Ectodermal cell (in vitro differentiated cells): ENCODE results near the gene HYAL2.

Experiments
- H3K27ac ChIP-seq: 2 replicates; pipeline ENCODE4 v1.7.0; 2013; ENCODE audit warnings: mild to moderate bottlenecking, low read depth, low read length; ENCODE audit not compliant: insufficient read depth, poor library complexity, severe bottlenecking
- H3K27me3 ChIP-seq: 2 replicates; pipeline ENCODE4 v1.7.0; 2013; ENCODE audit warnings: mild to moderate bottlenecking, low read length; ENCODE audit not compliant: insufficient read depth, control insufficient read depth, poor library complexity, severe bottlenecking
- H3K36me3 ChIP-seq: one replicate; pipeline ENCODE4 v1.7.0; 2013; ENCODE audit warnings: low read length; ENCODE audit not compliant: control insufficient read depth, insufficient read depth
- H3K4me1 ChIP-seq: one replicate; pipeline ENCODE4 v1.7.0; 2013; ENCODE audit warnings: low read length; ENCODE audit not compliant: control insufficient read depth, insufficient read depth
- H3K4me3 ChIP-seq: 2 replicates; pipeline ENCODE4 v1.7.0; 2013; ENCODE audit warnings: low read depth, low read length, control low read depth; ENCODE audit not compliant: insufficient read depth
- H3K9me3 ChIP-seq: 2 replicates; pipeline ENCODE4 v1.7.0; 2013; ENCODE audit warnings: mild to moderate bottlenecking, low read length, moderate library complexity; ENCODE audit not compliant: control insufficient read depth
- WGBS, 2 experiments: methylation state at CpG; one replicate each; pipeline ENCODE4 v1.1.7; 2013; ENCODE audit warnings: missing lambda C conversion rate in 2 of 2; 5-methylcytosine and 5-hydroxymethylcytosine counted together

The HYAL2 gene

GRCh38 chr3:50269977-50270413 lies 52.5 kb downstream of the HYAL2 start:
- H3K27ac ChIP-seq = no peak overlapping the region
- H3K4me1 ChIP-seq = peaks cover 52% of the 10 kb centered on the region
- H3K27me3 ChIP-seq = peaks cover 21% of the 10 kb centered on the region
- H3K9me3 ChIP-seq = no peaks in the 10 kb centered on the region
- no peaks in the 10 kb centered on the region for H3K36me3 ChIP-seq
- no peak overlapping the region for H3K4me3 ChIP-seq
- 95 to 96% methylated on average over 8 of the region's 8 CpGs for WGBS, 2 experiments

DNA sequence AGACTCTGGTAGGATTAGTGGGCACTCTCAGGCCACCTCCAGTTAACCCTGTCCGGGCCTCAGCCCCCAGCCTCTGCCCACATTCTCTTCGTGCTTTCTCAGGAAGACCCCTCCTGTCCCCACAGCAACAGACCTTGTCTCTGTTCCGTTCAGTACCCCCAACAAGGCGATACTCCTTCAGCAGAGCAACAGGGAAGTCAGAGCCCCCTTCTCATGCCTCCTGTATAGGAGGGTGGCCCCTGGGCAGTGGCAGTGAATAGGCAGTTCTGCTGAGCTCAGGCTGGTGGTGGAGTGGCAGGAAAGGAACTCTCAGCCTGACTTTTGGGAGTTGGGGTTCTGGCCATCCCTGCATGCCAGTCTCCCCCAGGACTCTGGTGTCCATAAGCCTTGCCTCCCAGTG lies 53.1 kb downstream of the HYAL2 start:
- H3K4me1 ChIP-seq = peaks cover 54% of the 10 kb centered on the region
- H3K36me3 ChIP-seq = no peaks in the 10 kb centered on the region
- H3K27ac ChIP-seq = no peak overlapping the region
- peaks cover 16% of the 10 kb centered on the region for H3K27me3 ChIP-seq
- no peaks in the 10 kb centered on the region for H3K9me3 ChIP-seq
- 81 to 88% methylated on average over 4 of the region's 4 CpGs for WGBS, 2 experiments
- H3K4me3 ChIP-seq = peak overlapping the region; percentile 8

GRCh38 chr3:50268703-50269451 lies 53.7 kb downstream of the HYAL2 start, which contains the start of gene SEMA3B:
TSS of gene SEMA3B (plus strand) at chr3:50269147. CDS start at chr3:50269241, 94 bp downstream.
- Histone ChIP-seq H3K27me3 (peaks cover 10% of the 10 kb centered on the region), H3K4me1 (peaks cover 58% of the 10 kb centered on the region), H3K4me3 (peak within 1 kb of the TSS; percentile 8), H3K36me3 (no peaks in the 10 kb centered on the region), H3K9me3 (no peaks in the 10 kb centered on the region), H3K27ac (no peak within 1 kb of the TSS)
- 62 to 65% methylated on average over 21 of the region's 21 CpGs for WGBS, 2 experiments

DNA sequence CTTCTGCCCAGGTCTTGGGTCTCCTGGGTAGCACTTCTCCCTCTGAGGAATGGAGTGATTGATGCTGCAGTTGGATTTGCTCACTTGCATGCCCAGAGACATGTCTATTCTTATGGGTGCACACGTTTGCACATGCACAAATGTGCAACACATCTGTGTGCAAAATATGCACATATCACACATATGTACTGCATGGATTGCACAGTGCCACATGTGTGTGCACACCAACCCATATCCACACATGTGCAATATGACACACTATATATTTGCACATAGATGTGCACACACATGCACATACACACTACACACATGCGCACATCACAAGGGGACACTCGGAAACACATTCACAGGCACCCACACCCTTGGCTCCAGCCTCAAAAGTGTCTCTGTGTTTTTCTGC lies 54.3 kb downstream of the HYAL2 start:
- no peak overlapping the region for H3K27ac ChIP-seq
- 89 to 92% methylated on average over 3 of the region's 3 CpGs for WGBS, 2 experiments
- peaks cover 4% of the 10 kb centered on the region for H3K27me3 ChIP-seq
- no peaks in the 10 kb centered on the region for H3K36me3 ChIP-seq
- no peak overlapping the region for H3K4me3 ChIP-seq
- H3K4me1 ChIP-seq = peaks cover 64% of the 10 kb centered on the region
- H3K9me3 ChIP-seq = no peaks in the 10 kb centered on the region
